Activated naive CD8-positive, alpha-beta T cell treated with anti-CD3 and anti-CD28 coated beads, Interleukin-2, amount 10 ng/mL, durations not matched to agents 7 days and 5 days (primary cell): ENCODE data around the gene RPL27A. TPM values are rescaled to one million over a fixed set of nuclear protein-coding genes. Genes with fewer than 3 reads are reported as not detected.

Source experiments
- ATAC-seq: fragments of 150-1000 bp; cut with Tn5 transposase; one replicate; pipeline ENCODE4 v1.10.0; 2021; ENCODE audit warnings: low read depth, moderate library complexity
- POLR2A ChIA-PET: fragments of 350-600 bp; sonication (Branson Sonifier 250); formaldehyde crosslinking; loops from one replicate; lab custom pipeline; 2021; ENCODE audit warnings: antibody characterized with exemption; lab: Charles Lee
- DNase-seq: peaks from one replicate; pipeline ENCODE4 v3.0.0; 2021
- H3K27ac Mint-ChIP-seq: one replicate; pipeline ENCODE4 v1.8.0; 2022; ENCODE audit warnings: mild to moderate bottlenecking, mixed read lengths
- H3K27me3 Mint-ChIP-seq: one replicate; pipeline ENCODE4 v1.8.0; 2022; ENCODE audit warnings: mild to moderate bottlenecking, moderate library complexity, mixed read lengths
- H3K36me3 Mint-ChIP-seq: one replicate; pipeline ENCODE4 v1.8.0; 2021; ENCODE audit warnings: mild to moderate bottlenecking, mixed read lengths
- H3K4me1 Mint-ChIP-seq: one replicate; pipeline ENCODE4 v1.8.0; 2021; ENCODE audit warnings: mixed read lengths
- H3K4me3 Mint-ChIP-seq: one replicate; pipeline ENCODE4 v1.8.0; 2022; ENCODE audit warnings: mild to moderate bottlenecking, moderate library complexity, mixed read lengths
- H3K9me3 Mint-ChIP-seq: one replicate; pipeline ENCODE4 v1.8.0; 2021; ENCODE audit warnings: mixed read lengths
- total RNA-seq, 2 experiments: library from RNA; stranded (reverse); gene quantifications; one replicate each; pipeline ENCODE4 v1.2.3, GENCODE V29; 2021

The RPL27A gene
- total RNA-seq, 2 experiments from 2014 or later: 981 to 1,044 TPM

DNA sequence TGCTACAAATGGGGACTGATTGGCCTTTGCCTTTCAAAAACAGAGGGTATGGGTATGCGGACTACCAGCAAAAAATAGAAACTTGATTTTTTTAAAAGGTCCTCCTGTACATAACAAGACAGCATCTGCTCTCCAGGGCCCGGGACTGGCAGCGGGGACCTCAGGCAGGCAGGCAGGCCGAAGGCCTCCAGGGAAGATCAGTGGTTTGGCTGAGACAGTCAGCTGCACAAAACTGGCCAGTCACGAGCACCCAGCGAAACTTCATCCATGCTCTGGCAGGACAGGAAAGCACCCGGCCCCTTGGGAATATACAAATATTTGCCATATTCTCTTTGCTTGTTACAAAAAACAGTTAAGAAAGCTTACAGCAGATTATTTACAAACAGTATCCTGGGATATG lies 11.0 kb downstream of the RPL27A start:
- Mint-ChIP-seq H3K36me3 (peaks cover 10% of the 10 kb centered on the region), H3K9me3 (no peaks in the 10 kb centered on the region), H3K4me1 (peaks cover 24% of the 10 kb centered on the region), H3K4me3 (no peak overlapping the region), H3K27me3 (no peaks in the 10 kb centered on the region), H3K27ac (no peak overlapping the region)
- POLR2A ChIA-PET: no interaction called here
- ATAC-seq: no peak
- no peak for DNase-seq

DNA sequence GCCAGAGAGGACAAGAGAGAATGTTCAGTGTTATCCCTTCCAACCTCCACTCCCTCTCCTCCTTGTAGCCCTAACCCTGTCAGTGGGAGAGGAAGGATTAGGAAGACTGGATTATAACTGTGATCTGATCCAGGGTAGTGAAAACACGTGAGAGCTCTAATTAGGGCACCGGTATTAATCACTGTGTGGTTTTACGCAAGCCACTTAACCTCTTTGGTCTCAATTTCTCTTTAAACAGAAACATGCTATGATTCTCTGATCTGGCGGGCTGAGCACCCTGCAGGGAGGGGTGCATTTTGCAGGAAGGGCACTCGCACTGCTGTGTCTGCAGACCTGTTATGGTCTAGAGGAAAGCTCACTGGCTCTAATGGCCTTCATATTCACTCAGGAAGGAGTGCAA lies 11.5 kb downstream of the RPL27A start:
- H3K27ac Mint-ChIP-seq: peak overlapping the region; percentile 69
- POLR2A ChIA-PET: no interaction called here
- H3K36me3 Mint-ChIP-seq: peaks cover 10% of the 10 kb centered on the region
- H3K27me3 Mint-ChIP-seq: no peaks in the 10 kb centered on the region
- no peaks in the 10 kb centered on the region for H3K9me3 Mint-ChIP-seq
- ATAC-seq (no peak), DNase-seq (no peak)
- H3K4me3 Mint-ChIP-seq: no peak overlapping the region
- peaks cover 22% of the 10 kb centered on the region for H3K4me1 Mint-ChIP-seq

DNA sequence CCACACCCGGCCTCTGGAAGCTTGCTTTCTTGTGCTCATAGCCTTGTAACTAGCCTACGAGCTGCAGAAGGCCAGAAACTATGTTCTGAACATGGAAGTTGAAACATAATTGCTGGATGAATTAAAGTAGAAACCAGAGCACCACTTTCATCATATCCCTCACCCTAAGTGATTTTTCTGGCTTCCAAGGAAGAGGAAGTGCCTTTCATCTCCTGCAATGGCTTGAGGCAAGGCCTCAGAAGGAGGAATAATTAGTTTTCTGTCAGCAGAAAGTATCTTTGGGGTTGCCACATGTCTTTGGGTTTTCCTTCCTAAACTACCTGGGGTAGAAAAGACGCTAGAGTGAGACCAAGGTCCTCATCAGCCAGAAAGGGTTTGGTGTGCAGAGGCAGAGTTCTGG lies 14.5 kb downstream of the RPL27A start:
- POLR2A ChIA-PET: interaction anchor here (1.9 kb wide), 1 partner anchor 14 kb away, joined by 9 read pairs; the partner anchor contains the start of genes RPL27A and TRIM66
- DNase-seq: no peak
- no peak for ATAC-seq
- Mint-ChIP-seq H3K27me3 (no peaks in the 10 kb centered on the region), H3K4me3 (no peak overlapping the region), H3K9me3 (no peaks in the 10 kb centered on the region), H3K27ac (no peak overlapping the region), H3K4me1 (peaks cover 8% of the 10 kb centered on the region), H3K36me3 (peaks cover 10% of the 10 kb centered on the region)

DNA sequence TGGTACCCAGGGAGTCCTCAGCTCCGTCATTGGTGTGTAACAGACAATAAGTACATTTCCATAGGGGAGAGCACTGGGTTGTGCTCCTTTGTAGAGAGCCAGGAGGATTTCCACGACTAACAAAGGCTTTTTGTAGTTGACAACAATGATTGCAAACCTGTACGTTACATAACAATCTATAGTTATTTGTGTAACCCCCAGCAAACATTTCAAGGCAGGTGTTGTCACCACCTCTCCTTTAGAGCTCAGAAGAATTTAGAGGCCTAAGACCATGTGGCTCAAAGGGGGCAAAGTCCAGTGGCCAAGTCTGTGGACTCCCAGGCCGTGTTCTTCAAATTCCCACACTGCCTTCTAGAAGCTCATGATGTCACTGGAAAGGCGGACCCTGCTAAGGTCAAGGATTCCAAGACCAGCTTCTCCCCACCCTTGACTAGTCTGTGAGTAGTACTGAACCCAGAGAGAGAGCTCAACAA lies 15.8 kb downstream of the RPL27A start:
- Mint-ChIP-seq H3K9me3 (no peaks in the 10 kb centered on the region), H3K36me3 (peaks cover 7% of the 10 kb centered on the region), H3K4me1 (peaks cover 7% of the 10 kb centered on the region), H3K27ac (no peak overlapping the region), H3K4me3 (no peak overlapping the region), H3K27me3 (no peaks in the 10 kb centered on the region)
- POLR2A ChIA-PET: interaction anchor here (2.2 kb wide), 1 partner anchor 16 kb away, joined by 5 read pairs; the partner anchor contains the start of genes RPL27A and TRIM66
- DNase-seq (no peak), ATAC-seq (no peak)

DNA sequence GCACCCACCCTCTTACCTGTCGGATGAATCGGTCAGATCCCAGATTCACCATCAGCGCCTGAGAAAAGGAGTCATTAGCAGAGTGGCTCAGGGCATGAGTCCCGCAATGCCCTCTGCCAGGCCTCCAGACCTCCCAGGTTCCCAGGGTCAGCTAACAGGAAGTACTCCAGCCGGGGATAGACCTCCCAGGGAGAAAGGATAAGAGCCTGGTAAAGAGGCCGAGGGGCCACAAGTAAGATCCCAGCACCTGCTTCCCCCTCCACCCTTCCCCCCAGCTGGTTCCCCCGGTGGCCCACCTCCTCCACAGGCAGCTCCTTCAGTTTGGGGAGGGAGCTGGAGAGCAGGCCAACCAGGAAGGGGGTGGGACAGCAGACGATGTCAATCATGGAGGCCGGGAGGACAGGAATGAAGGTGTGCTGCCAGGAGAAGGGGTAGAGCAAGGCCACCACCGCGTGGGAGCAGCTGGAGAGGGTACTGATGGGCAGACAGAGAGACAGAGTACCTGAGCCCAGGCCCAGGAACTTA lies 16.4 kb downstream of the RPL27A start:
- no peak overlapping the region for H3K27ac Mint-ChIP-seq
- no peaks in the 10 kb centered on the region for H3K9me3 Mint-ChIP-seq
- H3K36me3 Mint-ChIP-seq: peaks cover 7% of the 10 kb centered on the region
- peaks cover 4% of the 10 kb centered on the region for H3K4me1 Mint-ChIP-seq
- POLR2A ChIA-PET: interaction anchor here (2.2 kb wide), 1 partner anchor 17 kb away, joined by 5 read pairs; the partner anchor contains the start of genes RPL27A and TRIM66
- DNase-seq (no peak), ATAC-seq (no peak)
- H3K4me3 Mint-ChIP-seq: no peak overlapping the region
- H3K27me3 Mint-ChIP-seq: no peaks in the 10 kb centered on the region

DNA sequence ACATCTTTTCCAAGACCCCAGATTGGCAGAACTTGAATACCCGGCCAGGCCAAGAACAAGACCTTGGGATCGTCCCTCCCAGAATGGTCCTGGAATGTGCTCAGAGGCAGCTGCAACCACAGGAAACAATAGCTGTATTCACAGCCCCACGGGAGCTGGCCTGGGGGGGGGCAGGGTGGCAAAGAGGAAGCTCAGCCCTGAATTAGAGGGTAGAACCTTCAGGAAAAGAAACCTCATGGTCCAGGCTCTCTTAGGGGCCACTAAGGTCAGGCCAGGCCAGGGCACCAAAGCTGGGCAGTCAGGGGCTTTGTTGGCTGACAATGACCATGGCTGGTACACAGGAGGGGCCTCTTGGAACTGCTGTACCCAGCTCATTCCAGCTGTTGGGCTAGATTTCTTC lies 17.3 kb downstream of the RPL27A start:
- Mint-ChIP-seq H3K4me1 (no peaks in the 10 kb centered on the region), H3K4me3 (no peak overlapping the region), H3K27me3 (no peaks in the 10 kb centered on the region), H3K36me3 (peaks cover 3% of the 10 kb centered on the region), H3K9me3 (no peaks in the 10 kb centered on the region), H3K27ac (no peak overlapping the region)
- DNase-seq (no peak), ATAC-seq (no peak)
- POLR2A ChIA-PET: interaction anchor here (2.2 kb wide), 1 partner anchor 18 kb away, joined by 5 read pairs; the partner anchor contains the start of genes RPL27A and TRIM66

DNA sequence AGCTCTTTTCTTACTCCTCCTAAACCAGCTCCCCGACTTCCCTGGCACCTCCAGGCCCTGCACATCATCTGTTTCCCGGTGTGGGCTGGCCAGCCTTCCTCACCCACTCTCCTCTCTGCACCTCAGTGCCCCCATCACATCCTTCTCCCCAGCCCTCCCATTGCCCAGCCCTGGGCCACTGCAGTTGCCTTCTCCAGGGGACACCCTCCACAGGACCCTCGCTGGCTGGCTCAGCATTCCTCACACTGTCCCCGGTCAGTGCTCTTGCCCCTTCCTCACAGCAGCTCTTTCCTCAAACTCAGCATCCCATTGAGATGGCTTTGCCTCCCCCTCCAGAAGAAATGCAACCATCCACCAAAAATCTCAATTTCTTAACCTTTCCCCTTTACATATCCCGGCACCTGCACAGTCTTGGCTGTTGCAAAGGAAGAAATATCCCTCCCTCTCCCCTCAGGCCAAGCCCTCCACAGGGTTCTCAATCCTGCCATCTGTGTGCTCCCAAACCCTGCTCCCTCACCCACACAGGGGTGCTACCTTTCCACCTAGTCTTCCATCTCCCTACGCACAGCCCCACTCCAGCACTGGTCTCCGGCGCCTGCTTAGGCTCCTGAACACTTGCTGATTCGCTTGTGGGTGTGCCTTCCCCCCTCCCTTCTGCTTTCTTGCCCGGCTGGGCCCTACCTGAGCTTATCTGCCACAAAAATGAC lies 19.5 kb downstream of the RPL27A start:
- Mint-ChIP-seq H3K27ac (no peak overlapping the region), H3K36me3 (peaks cover 2% of the 10 kb centered on the region), H3K4me1 (peaks cover 2% of the 10 kb centered on the region), H3K4me3 (no peak overlapping the region), H3K9me3 (no peaks in the 10 kb centered on the region), H3K27me3 (no peaks in the 10 kb centered on the region)
- DNase-seq (no peak), ATAC-seq (no peak)
- POLR2A ChIA-PET: no interaction called here

DNA sequence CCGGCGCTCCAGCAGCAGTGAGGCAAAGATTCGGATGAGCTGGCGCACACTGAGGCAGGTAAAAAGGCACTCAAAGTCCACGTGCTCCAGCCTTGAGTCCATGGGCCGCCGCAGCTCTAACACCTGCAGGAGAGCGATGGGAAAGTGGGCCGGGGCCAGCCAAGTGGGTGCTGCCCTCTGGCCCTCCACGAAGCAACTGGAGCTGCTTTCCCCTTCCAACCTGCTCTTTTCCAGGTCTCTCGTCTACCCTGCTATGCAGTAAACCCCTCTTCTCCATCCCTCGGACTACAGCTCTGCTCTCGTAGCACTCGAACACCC lies 20.0 kb downstream of the RPL27A start:
- H3K9me3 Mint-ChIP-seq: no peaks in the 10 kb centered on the region
- peaks cover 2% of the 10 kb centered on the region for H3K36me3 Mint-ChIP-seq
- ATAC-seq (no peak), DNase-seq (no peak)
- H3K27me3 Mint-ChIP-seq: no peaks in the 10 kb centered on the region
- no peak overlapping the region for H3K27ac Mint-ChIP-seq
- H3K4me1 Mint-ChIP-seq: peaks cover 2% of the 10 kb centered on the region
- H3K4me3 Mint-ChIP-seq: no peak overlapping the region
- POLR2A ChIA-PET: no interaction called here

DNA sequence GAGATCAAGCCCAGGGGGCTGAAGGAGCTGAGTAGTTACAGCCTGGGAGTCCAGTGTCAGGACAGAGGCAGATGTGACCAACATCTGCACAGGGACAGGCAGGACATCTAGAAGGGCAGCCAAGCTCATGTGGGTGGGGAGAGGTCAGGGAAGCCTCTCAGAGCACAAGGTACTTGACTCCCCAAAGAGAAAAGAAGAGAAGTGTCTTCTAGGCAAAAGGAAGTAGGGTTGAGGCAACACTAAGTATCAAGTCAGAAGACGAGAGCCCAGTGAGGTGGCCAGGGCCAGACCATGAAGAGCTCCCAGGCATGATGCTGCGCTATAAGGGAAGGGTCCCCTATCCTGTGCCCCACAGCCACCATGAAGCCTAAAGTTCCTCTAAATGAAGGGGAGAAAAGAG lies 21.5 kb downstream of the RPL27A start:
- H3K4me1 Mint-ChIP-seq: peaks cover 2% of the 10 kb centered on the region
- no peaks in the 10 kb centered on the region for H3K9me3 Mint-ChIP-seq
- no peak overlapping the region for H3K4me3 Mint-ChIP-seq
- ATAC-seq (no peak), DNase-seq (no peak)
- H3K27ac Mint-ChIP-seq: no peak overlapping the region
- peaks cover 2% of the 10 kb centered on the region for H3K36me3 Mint-ChIP-seq
- H3K27me3 Mint-ChIP-seq: no peaks in the 10 kb centered on the region
- POLR2A ChIA-PET: no interaction called here

DNA sequence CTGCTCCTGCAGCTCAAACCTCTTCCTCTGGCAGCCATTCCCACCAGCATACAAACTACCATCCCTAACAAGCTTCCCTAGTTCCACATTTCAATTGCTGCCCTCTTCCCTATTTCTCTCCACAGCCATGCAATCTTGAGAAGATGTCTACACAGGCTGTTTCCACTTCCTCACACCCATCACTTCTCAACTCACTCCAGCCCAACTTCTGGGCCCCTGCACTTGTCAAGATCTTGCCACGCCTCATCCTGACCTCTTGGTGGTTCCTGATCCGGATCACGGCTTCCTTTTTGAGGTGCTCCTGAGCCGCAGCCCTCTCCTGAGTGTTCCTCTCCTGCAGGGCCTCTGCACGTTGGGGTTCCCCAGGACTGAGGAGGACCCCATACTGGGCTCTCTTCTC lies 22.6 kb downstream of the RPL27A start:
- ATAC-seq (no peak), DNase-seq (no peak)
- no peak overlapping the region for H3K27ac Mint-ChIP-seq
- H3K27me3 Mint-ChIP-seq: no peaks in the 10 kb centered on the region
- H3K36me3 Mint-ChIP-seq: peaks cover 2% of the 10 kb centered on the region
- peaks cover 2% of the 10 kb centered on the region for H3K4me1 Mint-ChIP-seq
- POLR2A ChIA-PET: no interaction called here
- no peak overlapping the region for H3K4me3 Mint-ChIP-seq
- H3K9me3 Mint-ChIP-seq: no peaks in the 10 kb centered on the region

DNA sequence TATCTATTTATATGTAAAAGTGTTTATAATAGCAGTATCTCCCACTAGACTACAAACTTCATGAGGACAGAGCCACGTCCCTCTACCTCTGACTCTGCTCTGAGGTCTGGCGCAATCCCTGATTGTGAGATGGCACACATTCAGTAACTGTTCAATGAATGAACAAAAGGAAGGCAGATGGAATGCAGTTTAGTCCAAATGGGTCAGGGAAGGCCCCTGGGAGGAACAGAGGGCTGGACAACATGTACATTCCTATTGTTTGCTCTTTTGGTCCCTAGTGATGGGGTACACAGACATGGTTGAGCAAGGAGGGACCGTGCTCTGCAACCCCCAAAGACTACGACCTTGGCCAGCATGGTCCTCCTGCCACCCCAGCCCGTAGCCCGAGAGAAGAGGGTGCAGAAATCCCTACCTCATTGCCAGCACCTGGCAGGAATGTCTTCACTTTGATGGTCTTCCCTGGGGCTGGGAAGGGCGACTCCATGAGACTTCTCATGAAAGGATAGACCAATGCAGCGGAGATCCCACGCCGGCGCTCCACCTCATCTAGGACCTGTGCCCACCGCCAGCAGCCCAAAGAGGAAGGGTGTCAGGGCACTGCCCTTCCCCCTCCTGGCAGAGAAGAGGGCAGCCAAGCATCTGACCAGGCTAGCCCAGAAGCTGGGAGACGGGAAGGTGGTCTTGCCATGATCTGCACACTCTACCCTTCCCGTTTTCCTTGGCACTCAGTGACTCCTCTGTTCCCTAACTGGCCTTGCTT lies 24.3 kb downstream of the RPL27A start:
- no peak for DNase-seq
- H3K9me3 Mint-ChIP-seq: no peaks in the 10 kb centered on the region

DNA sequence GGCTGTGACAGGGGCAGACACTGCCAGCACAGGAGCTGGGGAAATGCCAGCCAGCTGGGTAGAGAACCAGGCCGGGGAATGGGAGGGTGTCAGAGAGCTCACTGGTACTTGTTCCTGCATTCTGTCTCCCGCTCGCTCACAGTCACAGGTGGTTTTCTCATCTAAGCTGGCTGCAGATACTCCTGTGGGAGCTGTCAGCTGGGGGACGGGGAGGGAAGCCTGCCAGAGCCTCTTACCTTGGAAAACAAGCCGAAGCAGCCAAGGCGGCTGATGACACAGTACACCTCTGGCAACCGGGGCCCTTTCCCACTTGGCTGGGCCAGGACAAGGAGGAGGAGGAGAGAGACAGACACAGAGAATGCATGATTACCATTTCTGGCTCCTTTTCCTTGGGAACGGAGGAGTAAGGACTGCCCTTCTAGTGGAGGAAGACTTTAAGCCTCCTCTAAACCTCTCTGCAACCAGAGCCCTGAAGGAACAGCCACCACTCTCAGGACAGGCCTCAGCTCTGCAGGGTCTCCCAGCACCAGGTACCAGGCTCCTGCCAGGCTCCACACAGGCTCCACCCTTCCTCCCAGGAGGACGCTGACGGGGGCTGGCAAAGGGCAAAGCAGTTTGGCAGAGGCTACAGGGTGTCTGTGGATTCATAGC lies 25.1 kb downstream of the RPL27A start:
- Mint-ChIP-seq H3K4me3 (no peak overlapping the region), H3K27me3 (no peaks in the 10 kb centered on the region), H3K4me1 (peaks cover 2% of the 10 kb centered on the region), H3K9me3 (no peaks in the 10 kb centered on the region), H3K27ac (no peak overlapping the region), H3K36me3 (peaks cover 2% of the 10 kb centered on the region)
- no peak for ATAC-seq
- POLR2A ChIA-PET: interaction anchor here (0.5 kb wide), 1 partner anchor 90 kb away, joined by 5 read pairs; no protein-coding TSS in a partner anchor
- DNase-seq: no peak

More for the DNA sequence above, 24.3 kb downstream of the RPL27A start:
- Mint-ChIP-seq H3K36me3 (peaks cover 2% of the 10 kb centered on the region), H3K27me3 (no peaks in the 10 kb centered on the region), H3K27ac (no peak overlapping the region), H3K4me1 (peaks cover 2% of the 10 kb centered on the region), H3K4me3 (no peak overlapping the region)
- ATAC-seq: no peak
- POLR2A ChIA-PET: interaction anchor here (0.5 kb wide), 1 partner anchor 91 kb away, joined by 5 read pairs; no protein-coding TSS in a partner anchor

DNA sequence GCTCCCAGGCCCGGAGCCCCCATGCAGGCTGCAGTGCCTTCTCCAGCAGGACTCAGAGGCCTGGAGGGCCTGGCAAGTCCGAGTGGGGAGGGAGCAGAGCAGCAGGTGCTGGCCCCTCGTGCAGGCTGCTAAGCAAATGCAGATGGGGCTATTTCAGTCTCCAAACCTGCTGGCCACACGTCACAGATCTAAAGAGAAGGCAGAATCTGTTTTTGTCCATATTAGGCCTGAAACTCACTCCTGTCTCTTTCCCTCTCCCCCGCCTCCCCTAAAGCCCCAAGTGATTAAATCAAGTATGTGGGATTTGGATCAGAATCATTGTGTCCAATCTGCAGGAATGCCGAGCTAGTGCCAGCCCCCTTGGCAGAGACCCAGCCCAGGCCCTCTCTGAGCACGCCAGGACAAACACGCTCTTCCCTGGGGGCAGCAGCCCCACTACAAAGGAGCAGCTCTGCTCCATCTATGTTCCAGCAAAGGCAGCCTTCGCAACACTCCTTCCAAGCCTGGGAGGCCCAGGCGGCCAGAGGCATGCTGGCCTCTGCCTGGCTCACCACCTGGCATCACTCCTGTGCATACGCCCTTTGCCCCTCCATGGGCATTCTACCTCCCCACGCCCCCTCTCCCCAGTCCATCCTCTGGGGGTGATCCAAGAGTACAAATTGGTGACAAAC lies 26.5 kb downstream of the RPL27A start:
- Mint-ChIP-seq H3K27ac (no peak overlapping the region), H3K4me1 (peaks cover 2% of the 10 kb centered on the region), H3K9me3 (no peaks in the 10 kb centered on the region), H3K36me3 (peaks cover 2% of the 10 kb centered on the region), H3K27me3 (no peaks in the 10 kb centered on the region), H3K4me3 (no peak overlapping the region)
- no peak for DNase-seq
- no peak for ATAC-seq
- POLR2A ChIA-PET: no interaction called here
